OCI-LY7 (cell line): ENCODE results near the gene ASB2. TPM values are rescaled to one million over a fixed set of nuclear protein-coding genes. Genes with fewer than 3 reads are reported as not detected.

Experiments
- BruUV-seq: library from RNA; stranded (reverse); fragments of 400-500 nt; replicated peaks from 2 replicates; lab custom pipeline; 2021; lab: Mats Ljungman, UMichigan
- CTCF ChIA-PET: fragments of 300-600 bp; sonication (Branson Sonifier 250); formaldehyde crosslinking; loops from one replicate; lab custom pipeline; 2022; ENCODE audit warnings: antibody characterized with exemption; ENCODE audit not compliant: unreplicated experiment; lab: Charles Lee
- POLR2A ChIA-PET: fragments of 300-600 bp; sonication (Branson Sonifier 250); formaldehyde crosslinking; loops from one replicate; lab custom pipeline; 2022; ENCODE audit warnings: antibody characterized with exemption; lab: Charles Lee
- DNase-seq: peaks from one replicate; pipeline ENCODE4 v3.0.0-alpha.2; 2015; ENCODE audit warnings: low spot score
- H2AFZ ChIP-seq: fragments of 200-600 bp; sonication (generic), shearing (Covaris generic); 2 replicates; pipeline ENCODE4 v1.6.1; 2014; ENCODE audit warnings: mild to moderate bottlenecking, antibody characterized with exemption, low read length, moderate library complexity
- H3K27ac ChIP-seq: fragments of 200-600 bp; sonication (generic); 2 replicates; pipeline ENCODE4 v1.5.1; 2014; ENCODE audit warnings: mixed run types, low read depth, mild to moderate bottlenecking, moderate library complexity, low read length, inconsistent platforms; ENCODE audit not compliant: poor library complexity, severe bottlenecking
- H3K36me3 ChIP-seq: fragments of 200-600 bp; sonication (generic); 2 replicates; pipeline ENCODE4 v1.6.1; 2014; ENCODE audit warnings: mild to moderate bottlenecking, antibody characterized with exemption, low read length, moderate library complexity, mixed read lengths; ENCODE audit not compliant: insufficient read depth
- H3K4me1 ChIP-seq: fragments of 200-600 bp; sonication (generic); 2 replicates; pipeline ENCODE4 v1.5.1; 2014; ENCODE audit warnings: mild to moderate bottlenecking, low read length; ENCODE audit not compliant: insufficient read depth, poor library complexity, severe bottlenecking
- H3K4me2 ChIP-seq: fragments of 200-600 bp; sonication (generic); 2 replicates; pipeline ENCODE4 v1.6.1; 2014; ENCODE audit warnings: mild to moderate bottlenecking, low read length
- H3K4me3 ChIP-seq: fragments of 200-600 bp; sonication (generic); 2 replicates; pipeline ENCODE4 v1.5.1; 2014; ENCODE audit warnings: mild to moderate bottlenecking, low read depth, low read length; ENCODE audit not compliant: poor library complexity, severe bottlenecking
- H3K79me2 ChIP-seq: fragments of 200-600 bp; sonication (generic); 2 replicates; pipeline ENCODE4 v1.6.1; 2016; ENCODE audit warnings: low read depth, mild to moderate bottlenecking, low read length, moderate library complexity, mixed read lengths; ENCODE audit not compliant: insufficient read depth
- H3K9me2 ChIP-seq: fragments of 200-600 bp; sonication (generic); 2 replicates; pipeline ENCODE4 v1.6.1; 2016; ENCODE audit warnings: mild to moderate bottlenecking, low read length, mixed read lengths; ENCODE audit not compliant: insufficient read depth
- H3K9me3 ChIP-seq: fragments of 200-600 bp; sonication (generic); 2 replicates; pipeline ENCODE4 v1.6.1; 2014; ENCODE audit warnings: mild to moderate bottlenecking, mixed run types, low read length, mixed read lengths
- H4K20me1 ChIP-seq: fragments of 200-600 bp; sonication (generic); 2 replicates; pipeline ENCODE4 v1.6.1; 2014; ENCODE audit warnings: mild to moderate bottlenecking, antibody characterized with exemption, low read length, moderate library complexity, mixed read lengths; ENCODE audit not compliant: insufficient read depth
- CTCF ChIP-seq: fragments of 200-600 bp; sonication (generic); conservative IDR thresholded peaks from 2 replicates; pipeline ENCODE4 v1.5.1; 2014; ENCODE audit warnings: mild to moderate bottlenecking, antibody characterized with exemption, low read length, moderate library complexity, mixed read lengths
- EZH2phosphoT487 ChIP-seq: fragments of 200-600 bp; sonication (generic); IDR thresholded peaks from 2 replicates; pipeline ENCODE4 v1.6.1; 2018; ENCODE audit warnings: low read depth, borderline replicate concordance, mild to moderate bottlenecking, mixed run types, antibody characterized with exemption, low read length, moderate library complexity, mixed read lengths
- intact Hi-C: fragments of 100-400 bp; cut with micrococcal nuclease; formaldehyde crosslinking; loops from one replicate; pipeline ENCODE4 v1.10.0; 2022; ENCODE audit not compliant: unreplicated experiment
- total RNA-seq, 2 experiments: library from RNA; depleted of rRNA in 1 of 2; stranded (reverse); fragments of >200 nt in 1 of 2; shearing (Covaris generic) in 1 of 2; gene quantifications; 2 replicates each; pipeline ENCODE4 v1.2.3, GENCODE V29; 2014 to 2022

ASB2 gene
- total RNA-seq, 2 experiments from 2014 or later, result 21.7 to 23.6 TPM

- H3K79me2 ChIP-seq, result no peaks in the 10 kb centered on the region
- H3K4me1 ChIP-seq, result peaks cover 3% of the 10 kb centered on the region
- H3K36me3 ChIP-seq, result peaks cover 8% of the 10 kb centered on the region; the same call in 1 of the 2 replicates
- no peaks in the 10 kb centered on the region for H3K9me2 ChIP-seq
- no peaks in the 10 kb centered on the region for H3K9me3 ChIP-seq
- H2AFZ ChIP-seq, result no peak overlapping the region
- ChIA-PET POLR2A (no interaction called here), CTCF (interaction anchor here (0.6 kb wide), 1 partner anchor 940 kb away, joined by 3 read pairs; no protein-coding TSS in a partner anchor)
- intact Hi-C loops, result no loop called here
- no peaks in the 10 kb centered on the region for H4K20me1 ChIP-seq
- no peak overlapping the region for H3K27ac ChIP-seq
- TF ChIP-seq CTCF, result no peak
- no peak for TF ChIP-seq EZH2phosphoT487
- DNase-seq, result no peak
- H3K4me3 ChIP-seq, result no peak overlapping the region
- BruUV-seq, result no TSS peak
- H3K4me2 ChIP-seq, result no peak overlapping the region
Observed at GRCh38 chr14:93929048-93929535, 47.3 kb downstream of the ASB2 start.

DNA sequence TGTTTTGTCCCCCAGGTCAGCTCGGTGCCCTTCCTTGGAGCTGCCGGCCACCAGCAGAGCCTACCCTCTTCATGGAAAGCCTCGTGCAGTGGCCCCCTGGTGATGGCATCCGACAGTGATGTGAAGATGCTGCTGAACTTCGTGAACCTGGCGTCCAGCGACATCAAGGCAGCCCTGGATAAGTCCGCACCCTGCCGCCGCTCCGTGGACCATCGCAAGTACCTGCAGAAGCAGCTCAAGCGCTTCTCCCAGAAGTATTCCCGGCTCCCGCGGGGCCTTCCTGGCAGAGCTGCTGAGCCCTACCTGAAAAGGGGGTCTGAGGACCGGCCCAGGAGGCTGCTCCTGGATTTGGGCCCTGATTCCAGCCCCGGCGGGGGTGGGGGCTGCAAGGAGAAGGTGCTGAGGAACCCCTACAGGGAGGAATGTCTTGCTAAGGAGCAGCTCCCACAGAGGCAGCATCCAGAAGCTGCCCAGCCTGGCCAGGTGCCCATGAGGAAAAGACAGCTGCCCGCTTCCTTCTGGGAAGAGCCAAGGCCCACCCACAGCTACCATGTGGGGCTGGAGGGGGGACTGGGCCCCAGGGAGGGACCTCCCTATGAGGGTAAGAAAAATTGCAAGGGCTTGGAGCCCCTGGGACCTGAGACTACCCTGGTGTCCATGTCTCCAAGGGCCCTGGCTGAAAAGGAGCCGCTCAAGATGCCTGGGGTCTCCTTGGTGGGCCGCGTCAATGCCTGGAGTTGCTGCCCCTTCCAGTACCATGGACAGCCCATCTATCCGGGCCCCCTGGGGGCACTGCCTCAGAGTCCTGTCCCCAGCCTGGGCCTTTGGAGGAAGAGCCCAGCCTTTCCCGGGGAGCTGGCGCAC lies 48.0 kb downstream of the ASB2 start:
- CTCF ChIA-PET, result interaction anchor here (0.6 kb wide), 1 partner anchor 941 kb away, joined by 3 read pairs; no protein-coding TSS in a partner anchor
- intact Hi-C loops, result no loop called here

More for the DNA sequence above, 48.0 kb downstream of the ASB2 start:
- Histone ChIP-seq H3K36me3 (peaks cover 1% of the 10 kb centered on the region; the same call in 1 of the 2 replicates), H3K79me2 (no peaks in the 10 kb centered on the region), H3K4me2 (no peak overlapping the region), H3K9me3 (no peaks in the 10 kb centered on the region), H3K4me3 (no peak overlapping the region), H2AFZ (no peak overlapping the region), H4K20me1 (no peaks in the 10 kb centered on the region), H3K27ac (no peak overlapping the region), H3K4me1 (peaks cover 3% of the 10 kb centered on the region), H3K9me2 (no peaks in the 10 kb centered on the region)
- BruUV-seq, result no TSS peak
- DNase-seq, result no peak
- TF ChIP-seq CTCF, result no peak
- TF ChIP-seq EZH2phosphoT487, result no peak
- POLR2A ChIA-PET, result no interaction called here
